Measurements from ENCODE around the gene ICE1. TPM values are rescaled to one million over a fixed set of nuclear protein-coding genes. Genes with fewer than 3 reads are reported as not detected.

ICE1 gene
- total and polyA plus RNA-seq, 9 of the 15 experiments (the other 6 are each of a cell fraction or from before 2014, with no cell fraction given), result 4.9 to 47.4 (median 28.2) TPM

GRCh38 chr5:5521029-5521428 lies 98.6 kb downstream of the ICE1 start:
- ATAC-seq, result no peak
- in situ Hi-C loops (cut with MboI), result no loop called here
- CTCF ChIA-PET (ENCODE audit: low intra/inter-chr PET ratio), result no interaction called here
- DNase-seq (ENCODE audit: extremely low read depth in 1 of 4, low spot score in 3 of 4), result no peak
- Histone ChIP-seq H3K27me3 (ENCODE audit: control insufficient read depth in 2 of 2, insufficient read depth in 2 of 2, low read length in 2 of 2) (no peaks in the 10 kb centered on the region), H4K20me1 (replicated peaks; ENCODE audit: control insufficient read depth, insufficient read depth, low read length) (no peaks in the 10 kb centered on the region), H3K36me3 (ENCODE audit: control insufficient read depth, insufficient read depth, low read length) (no peaks in the 10 kb centered on the region), H3K4me3 (no peak overlapping the region), H3K9me3 (replicated peaks; ENCODE audit: control insufficient read depth, insufficient read depth, low read depth, low read length) (no peaks in the 10 kb centered on the region), H3K9me1 (ENCODE audit: control insufficient read depth, insufficient read depth, low read length) (no peaks in the 10 kb centered on the region), H2AFZ (ENCODE audit: low read depth, low read length) (no peak overlapping the region), H3K27ac (ENCODE audit: extremely low read depth, low read depth, low read length) (no peak overlapping the region), H3K9ac (ENCODE audit: insufficient read depth in 1 of 2, low read depth in 2 of 2, low read length in 2 of 2) (no peak overlapping the region), H3K4me1 (replicated peaks in 1 of 2; ENCODE audit: control insufficient read depth in 2 of 2, insufficient read depth in 2 of 2, low read length in 2 of 2) (no peaks in the 10 kb centered on the region), H3K4me2 (ENCODE audit: insufficient read depth, low read length) (no peak overlapping the region), H3K79me2 (ENCODE audit: control insufficient read depth, insufficient read depth, low read length) (no peaks in the 10 kb centered on the region)
- no peak for FAIRE-seq
- intact Hi-C loops (cut with micrococcal nuclease), result no loop called here
- POLR2A ChIA-PET, result no interaction called here
- TF ChIP-seq GTF2A2 (tag; IDR thresholded peaks at IDR 0.05) (no peak), NELFE (IDR thresholded peaks at IDR 0.05; ENCODE audit: insufficient read depth, insufficient read length) (no peak), CEBPG (CRISPR knock-in tag; IDR thresholded peaks at IDR 0.05) (no peak), CEBPG (tag; conservative IDR thresholded peaks at IDR 0.05 in 1 of 2, IDR thresholded peaks at IDR 0.05 in 1 of 2) (no peak), POLR2H (tag; IDR thresholded peaks at IDR 0.05; ENCODE audit: low read depth) (no peak), ETV6 (IDR thresholded peaks at IDR 0.05; ENCODE audit: borderline replicate concordance in 1 of 2, low read depth in 2 of 2, low read length in 1 of 2) (no peak), ETV6 (CRISPR knock-in tag; IDR thresholded peaks at IDR 0.05; ENCODE audit: borderline replicate concordance) (no peak), TFAM (CRISPR knock-in tag; conservative IDR thresholded peaks at IDR 0.05) (no peak), HCFC1 (IDR thresholded peaks at IDR 0.05; ENCODE audit: low read depth, low read length) (no peak), CBX3 (IDR thresholded peaks at IDR 0.05; ENCODE audit: borderline replicate concordance in 1 of 2, low read length in 2 of 2) (no peak), PCBP2 (IDR thresholded peaks at IDR 0.05; ENCODE audit: low read depth, low read length, poor library complexity, severe bottlenecking) (no peak), KLF10 (CRISPR knock-in tag; IDR thresholded peaks at IDR 0.05) (no peak)
- WGBS (ENCODE audit: insufficient coverage, low coverage, missing lambda C conversion rate), result 3% methylated on average over 7 of the region's 8 CpGs
- no TSS peak for BruUV-seq (replicated peaks)

Measured in K562 (cell line).